GM12878 (cell line): Measurements from ENCODE around the gene SIPA1.

Experiments used
- BCL11A ChIP-seq: IDR thresholded peaks from 2 replicates; pipeline ENCODE4 v1.6.1; 2011; ENCODE audit warnings: low read depth, low read length
- EED ChIP-seq: sonication (generic); IDR thresholded peaks from 2 replicates; pipeline ENCODE4 v1.6.1; 2016; ENCODE audit warnings: antibody characterized with exemption, low read depth
- EZH2 ChIP-seq: IDR thresholded peaks from 2 replicates; pipeline ENCODE4 v1.6.1; 2012; ENCODE audit warnings: low read depth, mild to moderate bottlenecking, control low read depth, inconsistent platforms, low read length, borderline replicate concordance; ENCODE audit not compliant: control insufficient read depth
- NR2C2 ChIP-seq: IDR thresholded peaks from 2 replicates; pipeline ENCODE4 v1.6.1; 2011; ENCODE audit warnings: borderline replicate concordance, low read depth; ENCODE audit not compliant: control insufficient read depth, insufficient read length
- TF ChIP-seq, protein P1 (sequence below): IDR thresholded peaks from 2 replicates; pipeline ENCODE4 v1.6.1; 2011; ENCODE audit warnings: low read depth, low read length, improper control_type of control experiment, borderline replicate concordance

- TF ChIP-seq, protein P1, sequence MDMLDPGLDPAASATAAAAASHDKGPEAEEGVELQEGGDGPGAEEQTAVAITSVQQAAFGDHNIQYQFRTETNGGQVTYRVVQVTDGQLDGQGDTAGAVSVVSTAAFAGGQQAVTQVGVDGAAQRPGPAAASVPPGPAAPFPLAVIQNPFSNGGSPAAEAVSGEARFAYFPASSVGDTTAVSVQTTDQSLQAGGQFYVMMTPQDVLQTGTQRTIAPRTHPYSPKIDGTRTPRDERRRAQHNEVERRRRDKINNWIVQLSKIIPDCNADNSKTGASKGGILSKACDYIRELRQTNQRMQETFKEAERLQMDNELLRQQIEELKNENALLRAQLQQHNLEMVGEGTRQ = no peak
- no peak for TF ChIP-seq EZH2
- no peak for TF ChIP-seq NR2C2
- TF ChIP-seq BCL11A = no peak
- no peak for TF ChIP-seq EED
Measured at GRCh38 chr11:65654375-65655349, 16.8 kb downstream of the SIPA1 start.
